MM.1S (cell line): Measurements from ENCODE around the gene FAHD1.

Source experiments
- DNase-seq: peaks from one replicate; pipeline ENCODE4 v3.0.0-alpha.2; 2015
- H2AFZ ChIP-seq: fragments of 300-600 bp; sonication (generic); 2 replicates; pipeline ENCODE4 v1.6.0; 2016; ENCODE audit warnings: antibody characterized with exemption, low read length
- H3F3A ChIP-seq: fragments of 300-600 bp; sonication (generic); 2 replicates; pipeline ENCODE4 v1.6.1; 2016; ENCODE audit warnings: mild to moderate bottlenecking, antibody characterized with exemption, low read length, moderate library complexity, mixed read lengths; ENCODE audit not compliant: insufficient read depth
- H3K27ac ChIP-seq: fragments of 300-600 bp; sonication (generic); 2 replicates; pipeline ENCODE4 v1.5.1; 2016; ENCODE audit warnings: mild to moderate bottlenecking, low read length
- H3K27me3 ChIP-seq: fragments of 300-600 bp; sonication (generic); replicated peaks from 2 replicates; pipeline ENCODE4 v1.6.0; 2016; ENCODE audit warnings: low read length; ENCODE audit not compliant: insufficient read depth
- H3K36me3 ChIP-seq: fragments of 300-600 bp; sonication (generic); replicated peaks from 2 replicates; pipeline ENCODE4 v1.6.1; 2016; ENCODE audit warnings: mild to moderate bottlenecking, low read length, mixed read lengths; ENCODE audit not compliant: insufficient read depth
- H3K4me1 ChIP-seq: fragments of 300-600 bp; sonication (generic); 2 replicates; pipeline ENCODE4 v1.6.1; 2016; ENCODE audit warnings: low read length, mixed read lengths
- H3K4me2 ChIP-seq: fragments of 300-600 bp; sonication (generic); 2 replicates; pipeline ENCODE4 v1.6.0; 2016; ENCODE audit warnings: low read depth, low read length
- H3K4me3 ChIP-seq: fragments of 300-600 bp; sonication (generic); 2 replicates; pipeline ENCODE4 v1.5.1; 2016; ENCODE audit warnings: low read length, mixed read lengths
- H3K79me2 ChIP-seq: fragments of 300-600 bp; sonication (generic); 2 replicates; pipeline ENCODE4 v1.6.1; 2016; ENCODE audit warnings: mixed run types, low read length, mixed read lengths
- H3K9ac ChIP-seq: fragments of 300-600 bp; sonication (generic); 2 replicates; pipeline ENCODE4 v1.6.1; 2016; ENCODE audit warnings: low read length, mixed read lengths
- H3K9me2 ChIP-seq: fragments of 300-600 bp; sonication (generic); replicated peaks from 2 replicates; pipeline ENCODE4 v1.6.1; 2016; ENCODE audit warnings: mild to moderate bottlenecking, low read length, mixed read lengths; ENCODE audit not compliant: insufficient read depth
- H3K9me3 ChIP-seq: fragments of 300-600 bp; sonication (generic); replicated peaks from 2 replicates; pipeline ENCODE4 v1.6.1; 2016; ENCODE audit warnings: mild to moderate bottlenecking, low read length, mixed read lengths; ENCODE audit not compliant: insufficient read depth
- H4K20me1 ChIP-seq: fragments of 300-600 bp; sonication (generic); 2 replicates; pipeline ENCODE4 v1.6.1; 2016; ENCODE audit warnings: mild to moderate bottlenecking, low read length, moderate library complexity, mixed read lengths; ENCODE audit not compliant: insufficient read depth
- EZH2 ChIP-seq: fragments of 300-600 bp; sonication (generic); optimal IDR thresholded peaks from 2 replicates; pipeline ENCODE3; 2017; ENCODE audit warnings: low read depth, mild to moderate bottlenecking, antibody characterized with exemption, low read length, mixed read lengths
- EZH2phosphoT487 ChIP-seq: fragments of 300-600 bp; sonication (generic); IDR thresholded peaks from 2 replicates; pipeline ENCODE4 v1.6.1; 2018; ENCODE audit warnings: antibody characterized with exemption, low read length
- TF ChIP-seq, protein P1 (sequence below): fragments of 300-600 bp; sonication (generic); IDR thresholded peaks from 2 replicates; pipeline ENCODE4 v1.5.1; 2016; ENCODE audit warnings: antibody characterized with exemption, low read length, mixed read lengths

The FAHD1 gene

DNA sequence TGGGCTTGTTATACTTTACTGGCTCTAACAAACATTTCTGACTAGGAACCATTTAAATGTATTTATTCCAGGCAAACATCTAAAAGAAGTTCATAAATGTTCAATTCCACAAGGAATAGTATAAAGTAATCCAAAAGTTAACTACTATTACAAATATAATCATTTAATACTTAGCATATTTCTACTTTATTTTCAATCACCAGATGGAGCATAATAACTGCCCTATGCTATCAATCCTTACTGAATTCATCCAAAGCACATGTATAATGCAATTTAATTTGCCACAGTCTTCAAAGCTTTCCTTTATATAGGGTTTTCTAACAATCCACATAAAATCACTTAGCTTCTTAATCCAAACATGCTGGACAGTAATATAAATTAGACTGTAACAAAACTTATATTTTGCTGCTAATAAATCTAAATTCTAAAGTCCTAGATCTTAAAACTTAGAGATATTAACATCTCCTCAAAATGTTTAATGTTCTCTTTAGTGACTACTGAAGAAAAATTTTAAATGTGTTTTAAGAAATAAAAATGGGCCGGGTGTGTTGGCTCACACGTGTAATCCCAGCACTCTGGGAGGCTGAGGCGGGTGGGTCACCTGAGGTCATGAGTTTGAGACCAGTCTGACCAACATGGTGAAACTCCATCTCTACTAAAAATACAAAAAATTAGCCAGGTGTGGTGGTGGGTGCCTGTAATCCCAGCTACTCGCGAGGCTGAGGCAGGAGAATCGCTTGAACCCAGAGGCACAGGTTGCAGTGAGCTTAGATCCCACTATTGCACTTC is 39.1 kb downstream of the FAHD1 start:
- Histone ChIP-seq H3K36me3 (no peaks in the 10 kb centered on the region), H3K9me2 (no peaks in the 10 kb centered on the region), H3F3A (no peaks in the 10 kb centered on the region; the same call in 1 of the 2 replicates), H3K9me3 (no peaks in the 10 kb centered on the region), H3K27ac (no peak overlapping the region; the same call in 1 of the 2 replicates), H3K4me1 (peaks cover 14% of the 10 kb centered on the region), H3K4me3 (no peak overlapping the region), H3K9ac (no peak overlapping the region), H3K4me2 (peak overlapping the region; percentile 32; the same call in 1 of the 2 replicates), H3K27me3 (no peaks in the 10 kb centered on the region), H3K79me2 (no peaks in the 10 kb centered on the region), H4K20me1 (no peaks in the 10 kb centered on the region), H2AFZ (peak overlapping the region; percentile 43; the same call in 1 of the 2 replicates)
- no peak for DNase-seq
- no peak for TF ChIP-seq EZH2
- TF ChIP-seq, protein P1, sequence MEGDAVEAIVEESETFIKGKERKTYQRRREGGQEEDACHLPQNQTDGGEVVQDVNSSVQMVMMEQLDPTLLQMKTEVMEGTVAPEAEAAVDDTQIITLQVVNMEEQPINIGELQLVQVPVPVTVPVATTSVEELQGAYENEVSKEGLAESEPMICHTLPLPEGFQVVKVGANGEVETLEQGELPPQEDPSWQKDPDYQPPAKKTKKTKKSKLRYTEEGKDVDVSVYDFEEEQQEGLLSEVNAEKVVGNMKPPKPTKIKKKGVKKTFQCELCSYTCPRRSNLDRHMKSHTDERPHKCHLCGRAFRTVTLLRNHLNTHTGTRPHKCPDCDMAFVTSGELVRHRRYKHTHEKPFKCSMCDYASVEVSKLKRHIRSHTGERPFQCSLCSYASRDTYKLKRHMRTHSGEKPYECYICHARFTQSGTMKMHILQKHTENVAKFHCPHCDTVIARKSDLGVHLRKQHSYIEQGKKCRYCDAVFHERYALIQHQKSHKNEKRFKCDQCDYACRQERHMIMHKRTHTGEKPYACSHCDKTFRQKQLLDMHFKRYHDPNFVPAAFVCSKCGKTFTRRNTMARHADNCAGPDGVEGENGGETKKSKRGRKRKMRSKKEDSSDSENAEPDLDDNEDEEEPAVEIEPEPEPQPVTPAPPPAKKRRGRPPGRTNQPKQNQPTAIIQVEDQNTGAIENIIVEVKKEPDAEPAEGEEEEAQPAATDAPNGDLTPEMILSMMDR = 0 out of 2 replicates have a peak, but pooled peaks have one; percentile 8

DNA sequence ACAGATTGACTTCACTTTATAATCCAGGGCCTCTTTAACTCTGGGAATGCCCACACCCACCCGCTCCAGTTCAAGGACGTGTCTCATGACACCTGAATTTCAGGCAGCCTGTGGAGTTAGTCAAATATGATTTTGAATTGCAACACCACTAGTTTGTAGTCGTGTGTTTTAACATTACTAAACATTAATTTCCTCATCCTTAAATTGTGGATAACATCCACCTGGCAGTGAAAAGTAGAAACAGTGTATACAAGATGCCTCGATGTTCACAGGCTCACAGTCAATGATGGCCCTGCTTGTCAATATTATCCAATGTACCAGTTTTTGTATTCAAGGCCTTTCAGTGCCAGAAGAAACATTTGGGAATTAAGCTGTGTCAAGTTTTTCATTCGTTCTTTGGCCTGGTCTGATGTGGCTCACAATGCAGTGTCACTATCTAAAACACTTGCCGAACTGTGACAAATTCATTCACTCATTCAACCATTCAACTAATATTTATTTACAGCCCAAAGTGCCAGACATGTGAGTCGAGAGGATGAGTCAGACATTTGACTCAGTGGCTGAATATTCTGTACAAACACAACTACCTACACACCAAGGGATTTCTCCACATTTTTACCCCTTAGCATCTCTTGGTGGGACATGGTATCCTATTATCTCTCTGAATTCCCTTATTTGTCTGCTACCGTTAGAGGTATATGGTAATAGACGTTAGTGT is 43.5 kb downstream of the FAHD1 start:
- no peak for TF ChIP-seq EZH2phosphoT487
- no peak for TF ChIP-seq EZH2
- TF ChIP-seq, protein P1 = no peak
- no peaks in the 10 kb centered on the region for H3K9me3 ChIP-seq
- no peaks in the 10 kb centered on the region; the same call in 1 of the 2 replicates for H3F3A ChIP-seq
- H3K27me3 ChIP-seq = no peaks in the 10 kb centered on the region
- H4K20me1 ChIP-seq = no peaks in the 10 kb centered on the region
- no peak overlapping the region for H3K27ac ChIP-seq
- H3K4me3 ChIP-seq = no peak overlapping the region
- peaks cover 10% of the 10 kb centered on the region for H3K4me1 ChIP-seq
- no peaks in the 10 kb centered on the region for H3K9me2 ChIP-seq
- no peaks in the 10 kb centered on the region for H3K36me3 ChIP-seq
- no peak overlapping the region for H2AFZ ChIP-seq
- DNase-seq = no peak
- no peak overlapping the region for H3K4me2 ChIP-seq
- no peaks in the 10 kb centered on the region for H3K79me2 ChIP-seq
- H3K9ac ChIP-seq = no peak overlapping the region

DNA sequence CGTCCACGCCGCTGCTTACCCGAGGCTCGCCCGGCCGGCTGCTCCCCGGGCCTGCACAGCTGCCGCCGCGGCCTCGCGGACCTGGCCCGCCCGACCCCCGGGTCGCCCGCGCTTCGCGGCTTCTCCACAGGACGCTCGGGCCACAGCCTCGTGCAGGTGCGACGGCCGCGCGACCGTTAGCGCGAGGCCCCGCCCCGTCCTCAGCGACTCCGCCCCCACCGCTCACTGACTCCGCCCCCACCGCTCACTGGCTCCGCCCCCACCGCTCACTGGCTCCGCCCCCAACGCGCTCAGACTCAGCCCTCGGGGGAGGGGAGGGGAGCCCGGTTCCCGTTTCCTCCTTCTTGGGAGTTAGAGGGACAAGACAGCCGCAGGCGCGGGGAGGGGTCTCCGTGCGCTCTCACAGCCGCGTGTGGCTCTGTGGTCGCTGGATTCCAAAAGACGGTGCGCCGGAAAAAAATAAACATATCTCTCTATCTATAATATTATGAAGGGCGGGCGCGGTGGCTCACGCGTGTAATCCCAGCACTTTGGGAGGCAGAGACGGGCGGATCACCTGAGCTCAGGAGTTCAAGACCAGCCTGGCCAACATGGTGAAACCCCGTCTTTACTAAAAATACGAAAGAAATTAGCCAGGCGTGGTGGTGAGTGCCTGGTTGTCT is 45.1 kb downstream of the FAHD1 start, which contains the start of gene MEIOB:
Gene MEIOB, minus strand, starts transcription at position 191 of the 662 bp plus-strand sequence. CDS start 3,989 bp downstream, outside the sequence.
- no peaks in the 10 kb centered on the region for H4K20me1 ChIP-seq
- no peak within 1 kb of the TSS for H2AFZ ChIP-seq
- H3K27me3 ChIP-seq = no peaks in the 10 kb centered on the region
- no peaks in the 10 kb centered on the region for H3K9me3 ChIP-seq
- H3K9me2 ChIP-seq = no peaks in the 10 kb centered on the region
- H3K4me2 ChIP-seq = no peak within 1 kb of the TSS
- H3K9ac ChIP-seq = no peak within 1 kb of the TSS
- peaks cover 6% of the 10 kb centered on the region; the same call in 1 of the 2 replicates for H3F3A ChIP-seq
- no peak for DNase-seq
- TF ChIP-seq, protein P1 = no peak
- TF ChIP-seq EZH2 (no peak), EZH2phosphoT487 (no peak)
- no peaks in the 10 kb centered on the region for H3K36me3 ChIP-seq
- H3K27ac ChIP-seq = no peak within 1 kb of the TSS
- H3K4me3 ChIP-seq = no peak within 1 kb of the TSS
- H3K79me2 ChIP-seq = no peaks in the 10 kb centered on the region
- 0 out of 2 replicates have a peak, but pooled peaks cover 3% of the 10 kb centered on the region for H3K4me1 ChIP-seq
